ENCODE measurements around the gene FIGNL2.

FIGNL2 gene

GRCh38 chr12:51868821-51869495 is 20.4 kb upstream of the FIGNL2 start:
- H3K36me3 Mint-ChIP-seq (ENCODE audit: low read depth), result no peaks in the 10 kb centered on the region
- H3K9me3 Mint-ChIP-seq, result no peaks in the 10 kb centered on the region
- peaks cover 21% of the 10 kb centered on the region for H3K4me1 Mint-ChIP-seq (ENCODE audit: low read depth)
- H3K27me3 Mint-ChIP-seq, result peaks cover 63% of the 10 kb centered on the region
- no peak overlapping the region for H3K27ac Mint-ChIP-seq
- no peak for DNase-seq
- H3K4me3 Mint-ChIP-seq, result no peak overlapping the region

- Mint-ChIP-seq H3K4me1 (ENCODE audit: low read depth) (peaks cover 26% of the 10 kb centered on the region), H3K27ac (no peak overlapping the region), H3K4me3 (no peak overlapping the region), H3K9me3 (no peaks in the 10 kb centered on the region), H3K36me3 (ENCODE audit: low read depth) (no peaks in the 10 kb centered on the region), H3K27me3 (peaks cover 70% of the 10 kb centered on the region)
- DNase-seq, result no peak
These were observed 19.4 kb upstream of the FIGNL2 start for GRCh38 chr12:51867796-51868428.

- Mint-ChIP-seq H3K9me3 (no peaks in the 10 kb centered on the region), H3K4me3 (no peak overlapping the region), H3K36me3 (ENCODE audit: low read depth) (no peaks in the 10 kb centered on the region), H3K27ac (no peak overlapping the region), H3K27me3 (peaks cover 72% of the 10 kb centered on the region), H3K4me1 (ENCODE audit: low read depth) (peaks cover 26% of the 10 kb centered on the region)
- no peak for DNase-seq
These were observed 18.9 kb upstream of the FIGNL2 start for GRCh38 chr12:51867371-51867770.

DNA sequence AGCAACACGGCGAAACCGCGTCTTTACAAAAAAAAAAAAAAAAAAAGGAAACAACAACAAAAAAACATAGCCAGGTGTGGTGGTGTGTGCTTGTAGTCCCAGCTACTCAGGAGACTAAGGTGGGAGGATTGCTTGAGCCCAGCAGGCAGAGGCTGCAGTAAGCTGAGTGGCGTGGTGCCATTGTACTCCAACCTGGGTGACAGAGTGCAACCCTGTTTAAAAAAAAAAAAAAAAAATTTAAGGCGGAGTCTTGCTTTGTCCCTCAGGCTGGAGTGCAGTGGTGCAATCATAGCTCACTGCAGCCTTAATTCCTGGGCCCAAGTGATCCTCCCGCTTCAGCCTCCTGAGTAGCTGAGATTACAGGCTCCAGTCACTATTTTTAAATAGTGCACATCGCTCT is 18.2 kb upstream of the FIGNL2 start:
- Mint-ChIP-seq H3K4me3 (no peak overlapping the region), H3K27me3 (peaks cover 78% of the 10 kb centered on the region), H3K9me3 (no peaks in the 10 kb centered on the region), H3K4me1 (ENCODE audit: low read depth) (peaks cover 26% of the 10 kb centered on the region), H3K36me3 (ENCODE audit: low read depth) (no peaks in the 10 kb centered on the region), H3K27ac (no peak overlapping the region)
- no peak for DNase-seq

DNA sequence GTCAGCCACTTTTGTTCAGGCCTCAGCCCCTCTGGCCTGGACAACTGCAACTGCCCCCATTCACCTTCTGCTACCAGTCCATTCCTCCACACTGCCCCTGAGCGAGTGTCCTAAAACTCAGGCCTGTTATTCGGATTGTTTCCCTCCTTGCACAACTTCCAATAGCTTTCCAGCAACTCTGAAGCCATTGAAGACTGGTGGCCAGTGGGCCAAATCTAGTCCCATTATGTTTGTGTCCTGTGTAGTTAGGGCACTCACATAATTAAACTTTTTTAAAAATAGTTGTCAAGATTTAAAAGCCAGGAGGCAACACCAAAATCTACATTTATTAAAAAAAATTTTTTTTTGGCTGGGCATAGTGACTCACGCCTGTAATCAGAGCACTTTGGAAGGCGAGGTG is 17.8 kb upstream of the FIGNL2 start:
- H3K36me3 Mint-ChIP-seq (ENCODE audit: low read depth), result no peaks in the 10 kb centered on the region
- DNase-seq, result no peak
- no peak overlapping the region for H3K27ac Mint-ChIP-seq
- H3K4me3 Mint-ChIP-seq, result no peak overlapping the region
- peaks cover 83% of the 10 kb centered on the region for H3K27me3 Mint-ChIP-seq
- no peaks in the 10 kb centered on the region for H3K9me3 Mint-ChIP-seq
- peaks cover 26% of the 10 kb centered on the region for H3K4me1 Mint-ChIP-seq (ENCODE audit: low read depth)

- Mint-ChIP-seq H3K27ac (no peak overlapping the region), H3K27me3 (peaks cover 83% of the 10 kb centered on the region)
These were observed 17.3 kb upstream of the FIGNL2 start for GRCh38 chr12:51865757-51866270.

GRCh38 chr12:51864833-51865670 is 16.5 kb upstream of the FIGNL2 start:
- Mint-ChIP-seq H3K27me3 (peaks cover 80% of the 10 kb centered on the region), H3K27ac (no peak overlapping the region), H3K4me3 (no peak overlapping the region), H3K4me1 (ENCODE audit: low read depth) (peaks cover 21% of the 10 kb centered on the region), H3K9me3 (no peaks in the 10 kb centered on the region), H3K36me3 (ENCODE audit: low read depth) (no peaks in the 10 kb centered on the region)
- DNase-seq, result no peak

More at GRCh38 chr12:51865757-51866270, 17.3 kb upstream of the FIGNL2 start:
- no peaks in the 10 kb centered on the region for H3K36me3 Mint-ChIP-seq (ENCODE audit: low read depth)
- H3K9me3 Mint-ChIP-seq, result no peaks in the 10 kb centered on the region
- no peak for DNase-seq
- H3K4me3 Mint-ChIP-seq, result no peak overlapping the region
- peaks cover 26% of the 10 kb centered on the region for H3K4me1 Mint-ChIP-seq (ENCODE audit: low read depth)

GRCh38 chr12:51863933-51864832 is 15.7 kb upstream of the FIGNL2 start:
- no peaks in the 10 kb centered on the region for H3K36me3 Mint-ChIP-seq (ENCODE audit: low read depth)
- H3K27me3 Mint-ChIP-seq, result peaks cover 77% of the 10 kb centered on the region
- H3K9me3 Mint-ChIP-seq, result no peaks in the 10 kb centered on the region
- peaks cover 19% of the 10 kb centered on the region for H3K4me1 Mint-ChIP-seq (ENCODE audit: low read depth)
- H3K4me3 Mint-ChIP-seq, result peak overlapping the region; percentile 43
- DNase-seq, result peak; percentile 45
- no peak overlapping the region for H3K27ac Mint-ChIP-seq

GRCh38 chr12:51863363-51863932 is 14.9 kb upstream of the FIGNL2 start:
- Mint-ChIP-seq H3K36me3 (ENCODE audit: low read depth) (no peaks in the 10 kb centered on the region), H3K4me1 (ENCODE audit: low read depth) (peaks cover 14% of the 10 kb centered on the region), H3K27ac (no peak overlapping the region), H3K9me3 (no peaks in the 10 kb centered on the region), H3K4me3 (peak overlapping the region; percentile 38), H3K27me3 (peaks cover 72% of the 10 kb centered on the region)
- DNase-seq, result no peak

DNA sequence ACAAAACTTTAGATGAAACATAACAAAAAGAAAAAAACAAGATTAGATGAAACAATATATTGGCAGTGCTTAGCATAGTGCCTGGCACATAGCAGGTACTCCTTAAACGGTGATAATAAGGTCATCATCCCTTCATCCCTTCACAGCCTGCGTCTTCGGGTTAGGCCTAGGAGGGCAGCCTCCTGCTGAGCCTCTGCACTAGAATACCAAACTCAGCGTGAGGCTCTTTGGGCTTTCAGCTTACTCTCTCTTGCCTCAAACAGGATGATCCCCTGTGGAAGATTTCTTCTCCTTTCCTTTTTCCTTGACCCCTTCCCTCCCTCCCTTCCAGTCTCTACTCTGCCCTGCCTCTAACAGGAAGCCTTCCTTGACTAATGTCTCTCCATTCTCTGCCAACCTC is 14.4 kb upstream of the FIGNL2 start:
- Mint-ChIP-seq H3K27ac (no peak overlapping the region), H3K9me3 (no peaks in the 10 kb centered on the region), H3K36me3 (ENCODE audit: low read depth) (no peaks in the 10 kb centered on the region), H3K27me3 (peaks cover 67% of the 10 kb centered on the region), H3K4me1 (ENCODE audit: low read depth) (peaks cover 11% of the 10 kb centered on the region), H3K4me3 (no peak overlapping the region)
- DNase-seq, result no peak

DNA sequence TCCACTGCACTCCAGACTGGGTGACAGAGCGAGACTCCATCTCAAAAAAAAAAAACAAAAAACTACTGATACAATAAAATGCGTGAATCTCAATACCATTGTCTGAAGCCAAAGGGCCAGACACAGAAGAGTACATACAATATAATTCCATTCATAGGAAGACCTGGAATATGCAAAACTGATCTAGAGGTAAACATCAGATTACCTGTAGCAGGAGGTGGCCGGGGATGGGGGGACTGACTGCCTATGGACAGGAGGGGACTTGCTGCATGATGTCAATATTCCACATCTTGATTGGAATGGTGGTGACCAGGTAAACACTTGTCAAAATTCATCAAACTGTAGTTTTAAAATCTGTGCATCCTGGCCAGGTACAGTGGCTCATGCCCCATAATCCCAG is 12.5 kb upstream of the FIGNL2 start:
- no peak for DNase-seq
- Mint-ChIP-seq H3K9me3 (no peaks in the 10 kb centered on the region), H3K4me1 (ENCODE audit: low read depth) (peaks cover 11% of the 10 kb centered on the region), H3K4me3 (no peak overlapping the region), H3K27ac (no peak overlapping the region), H3K27me3 (peaks cover 66% of the 10 kb centered on the region), H3K36me3 (ENCODE audit: low read depth) (no peaks in the 10 kb centered on the region)

DNA sequence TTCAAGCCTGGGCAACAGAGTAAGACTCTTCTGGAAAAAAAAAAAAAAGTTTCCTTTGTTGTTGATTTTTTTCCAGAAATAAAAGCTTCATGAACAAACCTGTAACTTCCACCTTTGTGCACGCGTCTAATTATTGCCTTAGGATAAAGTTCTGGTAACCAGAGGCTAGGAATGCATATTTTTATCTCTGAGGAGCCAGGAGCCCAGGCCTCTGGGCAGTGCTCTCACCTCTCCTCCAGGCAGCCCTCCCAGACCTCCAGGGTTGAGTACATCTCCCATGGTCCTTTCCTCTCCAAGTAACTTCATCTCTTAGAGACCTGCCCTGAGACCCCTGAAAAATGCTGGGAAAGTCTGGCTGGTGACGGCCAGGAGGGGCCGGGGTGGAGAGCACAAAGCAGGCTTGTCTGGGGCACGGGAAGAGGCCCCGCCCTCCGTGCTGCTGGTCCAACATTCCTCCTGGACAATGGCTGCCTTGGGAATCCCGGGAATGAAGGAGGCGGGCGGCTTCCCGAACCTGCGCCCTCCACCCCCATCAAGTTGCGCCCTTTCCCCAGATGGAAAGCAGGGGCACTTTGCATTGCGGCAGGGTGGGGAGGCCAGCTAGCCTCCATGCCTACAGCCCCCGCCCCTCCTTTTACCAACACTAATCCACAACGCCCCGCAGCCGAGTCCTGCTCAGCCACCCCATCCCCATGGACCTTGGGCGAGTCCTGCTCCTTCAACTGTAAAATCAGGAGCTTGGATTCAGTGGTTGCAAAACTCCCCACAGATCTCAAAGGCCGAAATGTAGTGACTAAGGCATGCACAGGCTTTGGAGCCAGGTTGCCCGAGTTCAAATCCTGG is 7.3 kb upstream of the FIGNL2 start:
- Mint-ChIP-seq H3K27ac (no peak overlapping the region), H3K4me3 (no peak overlapping the region), H3K4me1 (ENCODE audit: low read depth) (peaks cover 4% of the 10 kb centered on the region), H3K36me3 (ENCODE audit: low read depth) (no peaks in the 10 kb centered on the region), H3K27me3 (peaks cover 31% of the 10 kb centered on the region), H3K9me3 (no peaks in the 10 kb centered on the region)
- DNase-seq, result no peak

Data from activated T-cell treated with anti-CD3 and anti-CD28 coated beads, Interleukin-2, amount 50 U/mL, for 24 hours (primary cell).